GM12878 (cell line): Measurements from ENCODE around the gene METTL9. TPM values are rescaled to one million over a fixed set of nuclear protein-coding genes. Genes with fewer than 3 reads are reported as not detected.

Experiments used
- ATAC-seq: fragments of 200-7000 bp; cut with Tn5 transposase; 3 replicates; pipeline ENCODE4 v1.9.1; 2020; ENCODE audit warnings: mild to moderate bottlenecking, moderate library complexity
- BruUV-seq: library from RNA; stranded (reverse); fragments of 400-500 nt; replicated peaks from 2 replicates; lab custom pipeline; 2021; lab: Mats Ljungman, UMichigan
- CTCF ChIA-PET: fragments of 300-600 bp; sonication (Branson Sonifier 250); formaldehyde crosslinking; extraction: SDS; loops from one replicate; lab custom pipeline; 2021; ENCODE audit warnings: inconsistent platforms; lab: Yijun Ruan, JAX
- POLR2A ChIA-PET: fragments of 350-600 bp; formaldehyde crosslinking; extraction: SDS; loops from one replicate; lab custom pipeline; 2021; ENCODE audit warnings: inconsistent platforms; lab: Charles Lee
- RAD21 ChIA-PET: fragments of 300-600 bp; sonication (Branson Sonifier 250); formaldehyde crosslinking; loops from one replicate; lab custom pipeline; 2023; ENCODE audit warnings: antibody characterized with exemption; ENCODE audit not compliant: unreplicated experiment; lab: Charles Lee
- SMC1A ChIA-PET: fragments of 300-600 bp; sonication (Branson Sonifier 250); formaldehyde crosslinking; loops from one replicate; lab custom pipeline; 2023; ENCODE audit not compliant: unreplicated experiment, uncharacterized antibody; lab: Charles Lee
- DNase-seq: peaks from one replicate; pipeline ENCODE4 v3.0.0-alpha.2; 2011; ENCODE audit warnings: low read depth, low spot score
- FAIRE-seq: peaks from 3 replicates; lab custom pipeline; 2011; peaks lifted over from hg19 to GRCh38; lab: Jason Lieb, UNC
- H2AFZ ChIP-seq: 2 replicates; pipeline ENCODE4 v1.6.0; 2011; ENCODE audit warnings: low read depth, low read length, control low read depth; ENCODE audit not compliant: control insufficient read depth
- H3K27ac ChIP-seq: 2 replicates; pipeline ENCODE4 v1.5.1; 2011; ENCODE audit warnings: control low read depth; ENCODE audit not compliant: control insufficient read depth, insufficient read depth
- H3K27me3 ChIP-seq, 2 experiments: replicated peaks in 1 of 2; 2 replicates each; pipeline versions ENCODE4 v1.6.0 to v1.6.1; 2011; ENCODE audit warnings: low read length in 1 of 2; ENCODE audit not compliant: control insufficient read depth in 2 of 2, insufficient read depth in 2 of 2
- H3K36me3 ChIP-seq, 2 experiments: 2 replicates each; pipeline ENCODE4 v1.5.1; 2011; ENCODE audit warnings: low read length in 1 of 2; ENCODE audit not compliant: control insufficient read depth in 2 of 2, insufficient read depth in 2 of 2
- H3K4me1 ChIP-seq: 2 replicates; pipeline ENCODE4 v1.6.1; 2011; ENCODE audit warnings: mild to moderate bottlenecking, low read length, moderate library complexity, mixed read lengths; ENCODE audit not compliant: control insufficient read depth, insufficient read depth
- H3K4me2 ChIP-seq: 2 replicates; pipeline ENCODE4 v1.6.0; 2011; ENCODE audit warnings: control low read depth; ENCODE audit not compliant: control insufficient read depth, insufficient read depth
- H3K4me3 ChIP-seq: fragments of 200-600 bp; sonication (generic); 2 replicates; pipeline ENCODE4 v1.5.1; 2016
- H3K79me2 ChIP-seq: 2 replicates; pipeline ENCODE4 v1.6.0; 2011; ENCODE audit warnings: low read length; ENCODE audit not compliant: control insufficient read depth, insufficient read depth
- H3K9ac ChIP-seq: 2 replicates; pipeline ENCODE4 v1.8.0; 2011; ENCODE audit warnings: low read length, control low read depth, mixed read lengths; ENCODE audit not compliant: control insufficient read depth, insufficient read depth
- H3K9me3 ChIP-seq: replicated peaks from 3 replicates; pipeline ENCODE4 v1.5.1; 2011; ENCODE audit warnings: mild to moderate bottlenecking, low read length; ENCODE audit not compliant: control insufficient read depth, insufficient read depth
- H4K20me1 ChIP-seq: 2 replicates; pipeline ENCODE4 v1.6.0; 2011; ENCODE audit not compliant: control insufficient read depth, insufficient read depth
- BRCA1 ChIP-seq: IDR thresholded peaks from 2 replicates; pipeline ENCODE4 v1.6.1; 2011; ENCODE audit warnings: low read depth, low read length, improper control_type of control experiment
- ESRRA ChIP-seq: IDR thresholded peaks from 2 replicates; pipeline ENCODE4 v1.6.1; 2012; ENCODE audit warnings: mild to moderate bottlenecking, low read length, improper control_type of control experiment
- IRF4 ChIP-seq: IDR thresholded peaks from 2 replicates; pipeline ENCODE4 v1.6.1; 2011; ENCODE audit warnings: low read depth, low read length
- MYB ChIP-seq: fragments of 150-350 bp; IDR thresholded peaks from 2 replicates; pipeline ENCODE4 v1.6.1; 2014; ENCODE audit warnings: mild to moderate bottlenecking, low read depth, low read length, borderline replicate concordance
- NFIC ChIP-seq: IDR thresholded peaks from 2 replicates; pipeline ENCODE4 v1.6.1; 2012; ENCODE audit warnings: low read depth, mild to moderate bottlenecking, inconsistent platforms, low read length, moderate library complexity
- POLR2AphosphoS2 ChIP-seq: IDR thresholded peaks from 2 replicates; pipeline ENCODE4 v1.6.1; 2011; ENCODE audit warnings: low read depth, mild to moderate bottlenecking, low read length, improper control_type of control experiment, moderate library complexity
- POLR2AphosphoS5 ChIP-seq: IDR thresholded peaks from 2 replicates; pipeline ENCODE4 v1.6.1; 2011; ENCODE audit warnings: mild to moderate bottlenecking, low read length, inconsistent platforms
- RUNX3 ChIP-seq: IDR thresholded peaks from 2 replicates; pipeline ENCODE4 v1.6.1; 2012; ENCODE audit warnings: low read length, inconsistent platforms
- SMC3 ChIP-seq: IDR thresholded peaks from 2 replicates; pipeline ENCODE4 v1.6.1; 2011; ENCODE audit warnings: low read length, improper control_type of control experiment, borderline replicate concordance
- SP1 ChIP-seq: IDR thresholded peaks from one replicate; pipeline ENCODE4 v1.6.1; 2011; ENCODE audit warnings: low read depth, low read length
- STAT3 ChIP-seq: IDR thresholded peaks from 2 replicates; pipeline ENCODE4 v1.6.1; 2011; ENCODE audit warnings: low read depth, low read length, improper control_type of control experiment
- TCF12 ChIP-seq: IDR thresholded peaks from 2 replicates; pipeline ENCODE4 v1.6.1; 2011; ENCODE audit warnings: low read depth, mild to moderate bottlenecking, low read length
- ZNF384 ChIP-seq: IDR thresholded peaks from 2 replicates; pipeline ENCODE4 v1.6.1; 2012; ENCODE audit warnings: low read depth, mild to moderate bottlenecking, low read length, improper control_type of control experiment, borderline replicate concordance
- ZZZ3 ChIP-seq: IDR thresholded peaks from 2 replicates; pipeline ENCODE4 v1.6.1; 2011; ENCODE audit warnings: low read depth; ENCODE audit not compliant: control insufficient read depth, insufficient read length
- WGBS: methylation state at CpG from one replicate; pipeline ENCODE4 v1.1.6; 2016; ENCODE audit warnings: low lambda C conversion rate; ENCODE audit not compliant: insufficient replicate concordance, insufficient coverage; ENCODE audit errors: missing lambda C conversion rate; 5-methylcytosine and 5-hydroxymethylcytosine counted together
- in situ Hi-C: fragments of 300-500 bp; cut with MboI; formaldehyde crosslinking; loops from 9 replicates; pipeline ENCODE4 v1.14.3; 2018; ENCODE audit warnings: mixed read lengths
- intact Hi-C: fragments of 100-400 bp; cut with micrococcal nuclease; formaldehyde crosslinking; loops from one replicate; pipeline ENCODE4 v1.14.2; 2022; ENCODE audit not compliant: unreplicated experiment
- polyA plus RNA-seq, 11 experiments: library from polyadenylated mRNA; depleted of rRNA in 4 of 11; unstranded in 6 of 11; stranded (reverse) in 5 of 11; fragments of >200 nt; fragmentation: Nextera tagmentation in 4 of 11; fragmentation: Illumina TruSeq in 1 of 11; extraction: Ambion mirVana in 4 of 11; extraction: Trizol in 1 of 11; gene quantifications; 1 replicate in 1 of 11; 2 replicates in 10 of 11; pipeline versions ENCODE4 v1.2.1 to v1.2.3, GENCODE V29; 2011 to 2016; ENCODE audit warnings: inconsistent platforms in 2 of 11, missing spikeins in 2 of 11, low read depth in 1 of 11
- total RNA-seq, 4 experiments: library from RNA; depleted of rRNA in 3 of 4; stranded (reverse); fragments of >200 nt in 3 of 4; fragmentation: Illumina TruSeq in 1 of 4; extraction: Trizol in 1 of 4; gene quantifications; 2 replicates each; pipeline versions ENCODE4 v1.2.1 to v1.2.3, GENCODE V29; 2013 to 2021
- TF ChIP-seq, protein P1 (sequence below): fragments of 450-650 bp; conservative IDR thresholded peaks from 2 replicates; pipeline ENCODE4 v1.6.1; 2017; ENCODE audit warnings: mild to moderate bottlenecking, moderate library complexity

METTL9 gene
- total and polyA plus RNA-seq, 10 of the 15 experiments (the other 5 are each of a cell fraction or from before 2014, with no cell fraction given), result 19.4 to 119 (median 101) TPM

DNA sequence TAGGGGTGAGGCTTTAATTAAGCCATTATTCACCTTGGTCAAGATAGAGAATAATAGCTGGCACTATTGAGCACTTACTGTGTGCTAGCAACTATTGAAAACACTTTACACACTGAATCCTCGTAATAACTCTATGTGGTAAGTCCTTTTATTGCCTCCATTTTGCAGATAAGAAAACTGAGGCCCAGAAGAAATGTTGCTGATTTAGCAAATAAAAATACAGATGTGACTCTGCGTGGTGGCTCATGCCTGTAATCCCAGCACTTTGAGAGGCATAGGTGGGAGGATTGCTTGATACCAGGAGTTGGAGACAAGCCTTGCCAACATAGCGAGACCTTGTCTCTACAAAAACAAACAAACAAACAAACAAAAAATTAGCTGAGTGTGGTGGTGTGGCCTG, 83.8 kb downstream of the METTL9 start:
- RAD21 ChIA-PET, result interaction anchor here (2.2 kb wide), 1 partner anchor 26 kb away, joined by 7 read pairs; no protein-coding TSS in a partner anchor
- in situ Hi-C loops (no loop called here), intact Hi-C loops (no loop called here)
- CTCF ChIA-PET, result interaction anchor here (0.7 to 3.7 kb wide), 10 partner anchors 10 to 120 kb away, joined by 3 to 19 read pairs (median 5); no protein-coding TSS in a partner anchor
- POLR2A ChIA-PET, result no interaction called here
- H3K36me3 ChIP-seq, result no peaks in the 10 kb centered on the region
- H3K9me3 ChIP-seq, result no peaks in the 10 kb centered on the region
- H4K20me1 ChIP-seq, result no peaks in the 10 kb centered on the region
- H3K27ac ChIP-seq, result no peak overlapping the region
- H3K4me1 ChIP-seq, result no peaks in the 10 kb centered on the region
- no peak overlapping the region for H3K9ac ChIP-seq
- WGBS, result 34% methylated on average over 3 of the region's 3 CpGs
- no peak overlapping the region for H3K4me3 ChIP-seq
- DNase-seq, result no peak
- no peak overlapping the region for H2AFZ ChIP-seq
- no peak for FAIRE-seq
- no peak overlapping the region for H3K4me2 ChIP-seq
- no peaks in the 10 kb centered on the region for H3K79me2 ChIP-seq
- BruUV-seq, result no TSS peak
- SMC1A ChIA-PET, result interaction anchor here (1.2 to 3.4 kb wide), 3 partner anchors 15 to 26 kb away, joined by 3 to 14 read pairs (median 4); no protein-coding TSS in a partner anchor
- H3K27me3 ChIP-seq, result no peaks in the 10 kb centered on the region
- ATAC-seq, result no peak
- TF ChIP-seq POLR2AphosphoS2, result no peak
- no peak for TF ChIP-seq MYB
- TF ChIP-seq, protein P1, sequence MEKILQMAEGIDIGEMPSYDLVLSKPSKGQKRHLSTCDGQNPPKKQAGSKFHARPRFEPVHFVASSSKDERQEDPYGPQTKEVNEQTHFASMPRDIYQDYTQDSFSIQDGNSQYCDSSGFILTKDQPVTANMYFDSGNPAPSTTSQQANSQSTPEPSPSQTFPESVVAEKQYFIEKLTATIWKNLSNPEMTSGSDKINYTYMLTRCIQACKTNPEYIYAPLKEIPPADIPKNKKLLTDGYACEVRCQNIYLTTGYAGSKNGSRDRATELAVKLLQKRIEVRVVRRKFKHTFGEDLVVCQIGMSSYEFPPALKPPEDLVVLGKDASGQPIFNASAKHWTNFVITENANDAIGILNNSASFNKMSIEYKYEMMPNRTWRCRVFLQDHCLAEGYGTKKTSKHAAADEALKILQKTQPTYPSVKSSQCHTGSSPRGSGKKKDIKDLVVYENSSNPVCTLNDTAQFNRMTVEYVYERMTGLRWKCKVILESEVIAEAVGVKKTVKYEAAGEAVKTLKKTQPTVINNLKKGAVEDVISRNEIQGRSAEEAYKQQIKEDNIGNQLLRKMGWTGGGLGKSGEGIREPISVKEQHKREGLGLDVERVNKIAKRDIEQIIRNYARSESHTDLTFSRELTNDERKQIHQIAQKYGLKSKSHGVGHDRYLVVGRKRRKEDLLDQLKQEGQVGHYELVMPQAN, result no peak
- no peak for TF ChIP-seq ESRRA
- no peak for TF ChIP-seq RUNX3
- no peak for TF ChIP-seq IRF4
- TF ChIP-seq ZZZ3, result no peak
- TF ChIP-seq BRCA1, result no peak
- no peak for TF ChIP-seq NFIC
- TF ChIP-seq ZNF384, result no peak
- TF ChIP-seq STAT3, result no peak
- no peak for TF ChIP-seq SMC3
- no peak for TF ChIP-seq SP1
- no peak for TF ChIP-seq POLR2AphosphoS5
- no peak for TF ChIP-seq TCF12
